A549 (cell line): ENCODE results near the gene MAPRE2. TPM values are rescaled to one million over a fixed set of nuclear protein-coding genes. Genes with fewer than 3 reads are reported as not detected.

Experiments used
- ATAC-seq, 2 experiments: fragments of 200-7000 bp in 1 of 2; fragments of >200 bp in 1 of 2; cut with Nextera tagmentation in 1 of 2; cut with Tn5 transposase in 1 of 2; 3 replicates each; pipeline versions ENCODE4 v1.8.0 to v1.9.1; 2018 to 2020; ENCODE audit warnings: mild to moderate bottlenecking in 1 of 2, moderate library complexity in 1 of 2
- CTCF ChIA-PET: fragments of 300-600 bp; sonication (Branson Sonifier 250); formaldehyde crosslinking; extraction: SDS; loops from one replicate; lab custom pipeline; 2021; ENCODE audit warnings: antibody characterized with exemption, inconsistent platforms; lab: Yijun Ruan, JAX
- POLR2A ChIA-PET: fragments of 350-600 bp; formaldehyde crosslinking; extraction: SDS; loops from one replicate; lab custom pipeline; 2021; ENCODE audit warnings: antibody characterized with exemption, inconsistent platforms; lab: Yijun Ruan, JAX
- DNase-seq, 2 experiments: peaks; one replicate each; pipeline versions ENCODE4 v3.0.0 to v3.0.0-alpha.2; 2011 to 2016; ENCODE audit warnings: low read depth in 1 of 2, low spot score in 1 of 2
- FAIRE-seq: peaks from 2 replicates; lab custom pipeline; 2011; peaks lifted over from hg19 to GRCh38; lab: Jason Lieb, UNC
- H3K27ac ChIP-seq, 2 experiments: fragments of >200 bp; sonication (Bioruptor Twin); formaldehyde crosslinking; 3 replicates each; pipeline ENCODE4 v1.5.1; 2016 to 2017
- H3K4me1 ChIP-seq: fragments of >200 bp; sonication (Bioruptor Twin); formaldehyde crosslinking; 3 replicates; pipeline ENCODE4 v1.6.1; 2016
- H3K4me2 ChIP-seq: fragments of >200 bp; sonication (Bioruptor Twin); formaldehyde crosslinking; 3 replicates; pipeline ENCODE4 v1.6.1; 2016
- H3K4me3 ChIP-seq: fragments of >200 bp; sonication (Bioruptor Twin); formaldehyde crosslinking; 3 replicates; pipeline ENCODE4 v1.5.1; 2016
- H3K9me3 ChIP-seq: fragments of >200 bp; sonication (Bioruptor Twin); formaldehyde crosslinking; 3 replicates; pipeline ENCODE4 v1.6.1; 2016
- CBX2 ChIP-seq: fragments of 200-600 bp; sonication (generic); IDR thresholded peaks from 2 replicates; pipeline ENCODE4 v1.6.1; 2016; ENCODE audit warnings: low read depth, mild to moderate bottlenecking, borderline replicate concordance
- CHD4 ChIP-seq: fragments of 200-600 bp; sonication (generic); IDR thresholded peaks from 2 replicates; pipeline ENCODE4 v1.6.1; 2016; ENCODE audit warnings: antibody characterized with exemption, mild to moderate bottlenecking, borderline replicate concordance
- EHMT2 ChIP-seq: fragments of 200-600 bp; sonication (generic); IDR thresholded peaks from 2 replicates; pipeline ENCODE4 v1.6.1; 2016; ENCODE audit warnings: antibody characterized with exemption, low read depth, mild to moderate bottlenecking, moderate library complexity
- EP300 ChIP-seq, 2 experiments: fragments of >200 bp; sonication (Bioruptor Twin); formaldehyde crosslinking; IDR thresholded peaks; 2 replicates in 1 of 2; 3 replicates in 1 of 2; pipeline ENCODE4 v1.6.1; 2016 to 2017
- FOSL2 ChIP-seq, 2 experiments: fragments of 450-650 bp in 1 of 2; fragments of >200 bp in 1 of 2; sonication (Bioruptor Twin) in 1 of 2; formaldehyde crosslinking; IDR thresholded peaks; 2 replicates each; pipeline versions ENCODE4 v1.5.0 to v1.6.1; 2016 to 2020; ENCODE audit warnings: mild to moderate bottlenecking in 1 of 2, moderate library complexity in 1 of 2
- HDAC2 ChIP-seq: fragments of 200-600 bp; sonication (generic); IDR thresholded peaks from 2 replicates; pipeline ENCODE4 v1.6.1; 2016
- HOXA7 ChIP-seq: fragments of 250-450 bp; sonication (Bioruptor Pico); IDR thresholded peaks from 2 replicates; pipeline ENCODE4 v1.5.0; 2020; ENCODE audit warnings: mild to moderate bottlenecking, moderate library complexity
- HOXB5 ChIP-seq: fragments of 250-450 bp; sonication (Bioruptor Pico); IDR thresholded peaks from 2 replicates; pipeline ENCODE4 v1.5.0; 2020; ENCODE audit warnings: mild to moderate bottlenecking, moderate library complexity
- JUNB ChIP-seq: fragments of >200 bp; sonication (Bioruptor Twin); formaldehyde crosslinking; IDR thresholded peaks from 2 replicates; pipeline ENCODE4 v1.6.1; 2016
- KDM1A ChIP-seq: fragments of 200-600 bp; sonication (generic); IDR thresholded peaks from 2 replicates; pipeline ENCODE4 v1.6.1; 2016; ENCODE audit warnings: low read depth, mild to moderate bottlenecking
- MYC ChIP-seq: IDR thresholded peaks from 2 replicates; pipeline ENCODE4 v1.6.1; 2012; ENCODE audit warnings: mild to moderate bottlenecking, inconsistent platforms, low read length, improper control_type of control experiment, borderline replicate concordance
- NFE2L2 ChIP-seq: fragments of 150-350 bp; conservative IDR thresholded peaks from 2 replicates; pipeline ENCODE4 v1.6.1; 2014; ENCODE audit warnings: low read length
- POLR2A ChIP-seq: IDR thresholded peaks from 2 replicates; pipeline ENCODE4 v1.6.1; 2012; ENCODE audit warnings: mild to moderate bottlenecking, low read length
- RNF2 ChIP-seq: fragments of 200-600 bp; sonication (generic); IDR thresholded peaks from 2 replicates; pipeline ENCODE4 v1.6.1; 2016; ENCODE audit warnings: low read depth, mild to moderate bottlenecking, antibody characterized with exemption, moderate library complexity, borderline replicate concordance
- SREBF2 ChIP-seq: fragments of 450-650 bp; IDR thresholded peaks from 2 replicates; pipeline ENCODE4 v1.6.1; 2014; ENCODE audit warnings: mild to moderate bottlenecking, moderate library complexity
- ZC3H11A ChIP-seq: fragments of 450-650 bp; IDR thresholded peaks from 2 replicates; pipeline ENCODE4 v1.6.1; 2014; ENCODE audit warnings: antibody characterized with exemption, mild to moderate bottlenecking
- ZNF302 ChIP-seq: fragments of 250-450 bp; sonication (Bioruptor Pico); IDR thresholded peaks from 2 replicates; pipeline ENCODE4 v1.9.0; 2021; ENCODE audit warnings: inconsistent platforms, mild to moderate bottlenecking, moderate library complexity
- ZSCAN20 ChIP-seq: fragments of 250-450 bp; sonication (Bioruptor Pico); IDR thresholded peaks from 2 replicates; pipeline ENCODE4 v1.8.0; 2022; ENCODE audit warnings: mild to moderate bottlenecking, moderate library complexity
- WGBS: methylation state at CpG from one replicate; pipeline ENCODE4 v1.1.6; 2017; ENCODE audit errors: missing lambda C conversion rate; 5-methylcytosine and 5-hydroxymethylcytosine counted together
- polyA plus RNA-seq, 4 experiments: library from polyadenylated mRNA; depleted of rRNA in 3 of 4; stranded (reverse); fragments of >200 nt; fragmentation: RNase III in 1 of 4; extraction: RNeasy Plus Mini Kit Qiagen cat#74134 plus additional on column Dnase treatment in 1 of 4; gene quantifications; 2 replicates in 3 of 4; 3 replicates in 1 of 4; pipeline ENCODE4 v1.2.3, GENCODE V29; 2011 to 2017
- TF ChIP-seq, protein P1 (sequence below): fragments of 250-450 bp; sonication (Bioruptor Pico); IDR thresholded peaks from 2 replicates; pipeline ENCODE4 v1.5.0; 2020; ENCODE audit warnings: low read depth, mild to moderate bottlenecking, moderate library complexity
- TF ChIP-seq, protein P2 (sequence below): fragments of 250-450 bp; sonication (Bioruptor Pico); IDR thresholded peaks from 2 replicates; pipeline ENCODE4 v1.5.0; 2021; ENCODE audit warnings: mild to moderate bottlenecking, moderate library complexity, borderline replicate concordance

Gene MAPRE2
- polyA plus RNA-seq, 2 of the 4 experiments (the other 2 are of a cell fraction): 11.4 to 59.1 TPM

DNA sequence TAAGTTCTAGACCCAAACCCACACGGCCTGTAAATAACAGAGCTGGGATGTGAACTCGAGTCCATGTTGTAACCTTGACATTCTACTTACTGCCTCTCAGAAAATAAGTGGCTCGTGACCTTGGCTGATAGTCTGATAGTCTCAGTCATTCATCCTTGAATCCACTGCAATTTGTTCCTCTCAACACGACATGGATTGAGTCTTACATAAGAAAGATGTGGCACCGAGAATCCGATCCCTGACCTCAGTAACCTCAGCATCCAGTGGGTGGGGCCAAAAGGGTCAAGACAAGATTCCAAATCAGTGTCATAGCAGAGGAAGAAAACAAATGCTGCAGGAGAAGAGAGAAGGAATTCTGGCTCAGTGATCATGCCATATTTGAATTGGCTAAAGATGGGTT lies 97.6 kb downstream of the MAPRE2 start:
- H3K4me2 ChIP-seq: no peak overlapping the region
- WGBS: 77% methylated on average over 6 of the region's 6 CpGs
- POLR2A ChIA-PET: no interaction called here
- no peaks in the 10 kb centered on the region for H3K9me3 ChIP-seq
- no peak overlapping the region for H3K27ac ChIP-seq
- H3K4me3 ChIP-seq: no peak overlapping the region
- CTCF ChIA-PET: interaction anchor here (1.0 to 2.0 kb wide), 4 partner anchors 18 to 257 kb away, joined by 3 to 6 read pairs (median 4); no protein-coding TSS in a partner anchor
- ATAC-seq (no peak), FAIRE-seq (no peak)
- H3K4me1 ChIP-seq: no peaks in the 10 kb centered on the region
- TF ChIP-seq MYC (no peak), HOXA7 (CRISPR knock-in tag) (no peak)
- TF ChIP-seq, all 56 proteins: peak for 0
- no peak for DNase-seq

DNA sequence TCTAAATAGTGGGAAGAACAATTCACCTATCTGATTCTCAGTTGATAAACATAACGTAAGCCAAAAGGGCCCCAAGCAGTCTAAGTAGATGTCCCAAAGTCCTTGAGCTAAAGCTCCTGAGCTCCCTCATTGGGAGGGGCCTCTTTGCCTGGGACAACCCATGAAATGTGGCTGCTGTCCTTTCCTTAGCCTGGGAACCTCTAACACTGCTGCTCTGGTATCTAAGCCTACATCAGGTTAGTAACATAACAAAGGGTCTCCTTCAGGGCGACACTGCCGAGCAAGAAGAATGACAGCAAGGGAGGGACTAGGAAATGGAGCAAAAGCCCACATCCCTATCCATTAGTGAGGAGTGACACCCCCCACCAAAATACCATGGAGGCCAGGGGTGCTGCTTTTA lies 98.3 kb downstream of the MAPRE2 start:
- CTCF ChIA-PET: interaction anchor here (1.2 to 2.0 kb wide), 2 partner anchors 138 to 258 kb away, joined by 3 to 6 read pairs; no protein-coding TSS in a partner anchor
- 100% methylated on average over 3 of the region's 3 CpGs for WGBS
- TF ChIP-seq CHD4: no peak
- TF ChIP-seq FOSL2 (IDR thresholded peaks at IDR 0.05): no peak
- TF ChIP-seq FOSL2 (CRISPR knock-in tag; IDR thresholded peaks at IDR 0.05): no peak
- TF ChIP-seq, protein P1, sequence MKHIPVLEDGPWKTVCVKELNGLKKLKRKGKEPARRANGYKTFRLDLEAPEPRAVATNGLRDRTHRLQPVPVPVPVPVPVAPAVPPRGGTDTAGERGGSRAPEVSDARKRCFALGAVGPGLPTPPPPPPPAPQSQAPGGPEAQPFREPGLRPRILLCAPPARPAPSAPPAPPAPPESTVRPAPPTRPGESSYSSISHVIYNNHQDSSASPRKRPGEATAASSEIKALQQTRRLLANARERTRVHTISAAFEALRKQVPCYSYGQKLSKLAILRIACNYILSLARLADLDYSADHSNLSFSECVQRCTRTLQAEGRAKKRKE (CRISPR knock-in tag): no peak
- no peak for TF ChIP-seq KDM1A
- TF ChIP-seq HOXB5: no peak
- TF ChIP-seq ZSCAN20: no peak
- TF ChIP-seq NFE2L2: no peak
- no peak for TF ChIP-seq POLR2A
- TF ChIP-seq ZC3H11A: no peak
- TF ChIP-seq HDAC2: no peak
- no peak for TF ChIP-seq EP300 (IDR thresholded peaks at IDR 0.05)
- no peak for TF ChIP-seq EHMT2
- no peak for TF ChIP-seq SREBF2
- no peak for TF ChIP-seq ZNF302 (CRISPR knock-in tag)
- TF ChIP-seq, all 56 proteins: peak for 0
- no peaks in the 10 kb centered on the region for H3K9me3 ChIP-seq
- H3K4me3 ChIP-seq: no peak overlapping the region
- no peaks in the 10 kb centered on the region for H3K4me1 ChIP-seq
- no peak for ATAC-seq
- no peak for FAIRE-seq
- no peak for DNase-seq
- H3K27ac ChIP-seq: no peak overlapping the region
- POLR2A ChIA-PET: no interaction called here
- no peak overlapping the region for H3K4me2 ChIP-seq

DNA sequence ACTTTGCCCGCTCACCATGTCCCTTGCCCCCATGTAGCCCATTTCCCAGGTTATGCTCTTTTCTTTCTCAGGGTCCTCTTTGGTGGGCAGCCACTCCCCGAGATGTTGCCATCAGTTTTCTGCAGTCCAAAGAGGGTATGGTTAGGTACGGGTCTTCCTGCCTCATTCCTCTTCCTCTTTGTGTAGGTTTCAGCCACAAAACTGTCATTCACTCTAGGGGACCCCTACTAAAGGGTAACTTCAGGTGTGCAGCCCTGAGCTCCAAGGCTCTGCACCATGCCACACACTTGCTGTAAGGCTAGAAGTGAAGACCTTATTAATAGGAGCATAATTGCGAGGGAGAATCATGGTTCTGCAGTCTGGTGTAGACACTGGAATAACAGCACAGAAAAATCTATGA lies 99.9 kb downstream of the MAPRE2 start:
- H3K9me3 ChIP-seq: no peaks in the 10 kb centered on the region
- POLR2A ChIA-PET: no interaction called here
- ATAC-seq: no peak
- H3K4me2 ChIP-seq: no peak overlapping the region
- no peaks in the 10 kb centered on the region for H3K4me1 ChIP-seq
- whole genome bisulfite sequencing: 88% methylated on average over 4 of the region's 4 CpGs
- H3K27ac ChIP-seq: no peak overlapping the region
- no peak overlapping the region for H3K4me3 ChIP-seq
- CTCF ChIA-PET: interaction anchor here (0.8 to 2.0 kb wide), 2 partner anchors 59 to 135 kb away, joined by 3 to 5 read pairs; no protein-coding TSS in a partner anchor
- DNase-seq: no peak
- no peak for FAIRE-seq
- TF ChIP-seq JUNB (no peak), CBX2 (no peak), KDM1A (no peak), EHMT2 (no peak), RNF2 (no peak)
- TF ChIP-seq, protein P2, sequence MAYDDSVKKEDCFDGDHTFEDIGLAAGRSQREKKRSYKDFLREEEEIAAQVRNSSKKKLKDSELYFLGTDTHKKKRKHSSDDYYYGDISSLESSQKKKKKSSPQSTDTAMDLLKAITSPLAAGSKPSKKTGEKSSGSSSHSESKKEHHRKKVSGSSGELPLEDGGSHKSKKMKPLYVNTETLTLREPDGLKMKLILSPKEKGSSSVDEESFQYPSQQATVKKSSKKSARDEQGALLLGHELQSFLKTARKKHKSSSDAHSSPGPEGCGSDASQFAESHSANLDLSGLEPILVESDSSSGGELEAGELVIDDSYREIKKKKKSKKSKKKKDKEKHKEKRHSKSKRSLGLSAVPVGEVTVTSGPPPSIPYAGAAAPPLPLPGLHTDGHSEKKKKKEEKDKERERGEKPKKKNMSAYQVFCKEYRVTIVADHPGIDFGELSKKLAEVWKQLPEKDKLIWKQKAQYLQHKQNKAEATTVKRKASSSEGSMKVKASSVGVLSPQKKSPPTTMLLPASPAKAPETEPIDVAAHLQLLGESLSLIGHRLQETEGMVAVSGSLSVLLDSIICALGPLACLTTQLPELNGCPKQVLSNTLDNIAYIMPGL: no peak
